H1 (cell line): Measurements from ENCODE around the gene PIGM. TPM values are rescaled to one million over a fixed set of nuclear protein-coding genes. Genes with fewer than 3 reads are reported as not detected.

Source experiments
- CTCF ChIA-PET: fragments of 300-600 bp; sonication (Branson Sonifier 250); formaldehyde crosslinking; loops from one replicate; lab custom pipeline; 2021; ENCODE audit not compliant: partially characterized antibody; lab: Charles Lee
- POLR2A ChIA-PET: fragments of 300-600 bp; sonication (Branson Sonifier 250); formaldehyde crosslinking; loops from one replicate; lab custom pipeline; 2021; ENCODE audit warnings: inconsistent platforms; ENCODE audit not compliant: partially characterized antibody; lab: Charles Lee
- DNase-seq, 2 experiments: peaks; one replicate each; pipeline versions ENCODE4 v3.0.0 to v3.0.0-alpha.2; 2010 to 2022; ENCODE audit warnings: low spot score in 2 of 2, low read depth in 1 of 2, mixed read lengths in 1 of 2
- FAIRE-seq: peaks from 2 replicates; lab custom pipeline; 2011; peaks lifted over from hg19 to GRCh38; lab: Jason Lieb, UNC
- H2AFZ ChIP-seq: 2 replicates; pipeline ENCODE4 v1.8.1; 2012; ENCODE audit warnings: low read length, inconsistent platforms
- H2AK5ac ChIP-seq: 2 replicates; pipeline ENCODE4 v1.6.1; 2013; ENCODE audit warnings: low read depth, low read length
- H2BK120ac ChIP-seq: replicated peaks from 2 replicates; pipeline ENCODE3; 2013; ENCODE audit warnings: low read depth, low read length, inconsistent platforms
- H2BK12ac ChIP-seq: 2 replicates; pipeline ENCODE4 v1.6.1; 2013; ENCODE audit warnings: low read depth, low read length
- H2BK15ac ChIP-seq: 2 replicates; pipeline ENCODE4 v1.6.1; 2013; ENCODE audit warnings: low read length
- H2BK20ac ChIP-seq: 2 replicates; pipeline ENCODE4 v1.6.1; 2013; ENCODE audit warnings: low read length
- H2BK5ac ChIP-seq: 2 replicates; pipeline ENCODE4 v1.6.1; 2013; ENCODE audit warnings: low read depth, low read length
- H3K14ac ChIP-seq: 2 replicates; pipeline ENCODE4 v1.6.1; 2013; ENCODE audit warnings: inconsistent platforms; ENCODE audit not compliant: insufficient read length
- H3K18ac ChIP-seq: 2 replicates; pipeline ENCODE4 v1.6.1; 2013; ENCODE audit warnings: low read length; ENCODE audit errors: extremely low read depth
- H3K23ac ChIP-seq: 2 replicates; pipeline ENCODE4 v1.6.1; 2013; ENCODE audit warnings: inconsistent platforms; ENCODE audit not compliant: insufficient read length
- H3K23me2 ChIP-seq: 2 replicates; pipeline ENCODE4 v1.6.1; 2013; ENCODE audit warnings: low read depth, low read length
- H3K27ac ChIP-seq: 2 replicates; pipeline ENCODE4 v1.6.1; 2011; ENCODE audit warnings: low read depth, low read length, inconsistent platforms
- H3K27me3 ChIP-seq, 4 experiments: replicated peaks in 1 of 4; 1 replicate in 1 of 4; 2 replicates in 3 of 4; pipeline versions ENCODE4 v1.6.1 to v1.8.1; 2011 to 2013; ENCODE audit warnings: low read length in 3 of 4, mild to moderate bottlenecking in 3 of 4, inconsistent platforms in 2 of 4, mixed read lengths in 2 of 4, moderate library complexity in 1 of 4; ENCODE audit not compliant: control insufficient read depth in 3 of 4, insufficient read depth in 3 of 4; ENCODE audit errors: extremely low read depth in 1 of 4
- H3K36me3 ChIP-seq, 4 experiments: 2 replicates each; pipeline versions ENCODE4 v1.6.1 to v1.8.1; 2011 to 2013; ENCODE audit warnings: mild to moderate bottlenecking in 4 of 4, low read length in 3 of 4, moderate library complexity in 2 of 4, control low read depth in 1 of 4, inconsistent platforms in 1 of 4; ENCODE audit not compliant: insufficient read depth in 4 of 4, control insufficient read depth in 2 of 4
- H3K4ac ChIP-seq: replicated peaks from 2 replicates; pipeline ENCODE3; 2013; ENCODE audit warnings: low read length, low read depth, mixed read lengths, inconsistent platforms; ENCODE audit not compliant: insufficient read length
- H3K4me1 ChIP-seq, 4 experiments: replicated peaks in 1 of 4; 1 replicate in 1 of 4; 2 replicates in 3 of 4; pipeline versions ENCODE4 v1.6.1 to v1.8.1; 2011 to 2013; ENCODE audit warnings: low read length in 3 of 4, inconsistent platforms in 2 of 4, mixed read lengths in 1 of 4; ENCODE audit not compliant: insufficient read depth in 4 of 4, control insufficient read depth in 3 of 4
- H3K4me2 ChIP-seq, 2 experiments: 2 replicates each; pipeline versions ENCODE4 v1.6.1 to v1.8.1; 2011 to 2013; ENCODE audit warnings: low read depth in 2 of 2, low read length in 2 of 2, control low read depth in 1 of 2, inconsistent platforms in 1 of 2, mild to moderate bottlenecking in 1 of 2; ENCODE audit not compliant: insufficient read depth in 1 of 2
- H3K4me3 ChIP-seq, 4 experiments: fragments of 200-600, 300-600 bp in 1 of 4; sonication (generic), shearing (Covaris generic), sonication (Bioruptor Twin) in 1 of 4; 2 replicates each; pipeline versions ENCODE4 v1.5.1 to v1.8.1; 2011 to 2016; ENCODE audit warnings: low read length in 4 of 4, low read depth in 3 of 4, control low read depth in 2 of 4, inconsistent platforms in 2 of 4, mild to moderate bottlenecking in 2 of 4, mixed read lengths in 1 of 4, moderate library complexity in 1 of 4; ENCODE audit not compliant: insufficient read depth in 2 of 4; ENCODE audit errors: extremely low read depth in 1 of 4
- H3K56ac ChIP-seq: replicated peaks from 2 replicates; pipeline ENCODE3; 2013; ENCODE audit warnings: low read depth, mild to moderate bottlenecking, mixed read lengths, low read length, inconsistent platforms; ENCODE audit not compliant: insufficient read length
- H3K79me1 ChIP-seq: 2 replicates; pipeline ENCODE4 v1.6.1; 2013; ENCODE audit warnings: low read depth, low read length, control low read depth
- H3K79me2 ChIP-seq, 2 experiments: 2 replicates each; pipeline versions ENCODE4 v1.6.1 to v1.8.1; 2012 to 2013; ENCODE audit warnings: low read length in 2 of 2, mild to moderate bottlenecking in 2 of 2, inconsistent platforms in 1 of 2; ENCODE audit not compliant: insufficient read depth in 2 of 2, control insufficient read depth in 1 of 2
- H3K9ac ChIP-seq, 4 experiments: replicated peaks in 1 of 4; 1 replicate in 1 of 4; 2 replicates in 3 of 4; pipeline versions ENCODE4 v1.6.1 to v1.8.1; 2011 to 2013; ENCODE audit warnings: low read depth in 3 of 4, low read length in 3 of 4, control low read depth in 2 of 4, mild to moderate bottlenecking in 2 of 4, moderate library complexity in 2 of 4, inconsistent platforms in 1 of 4; ENCODE audit errors: extremely low read depth in 1 of 4
- H3K9me3 ChIP-seq, 2 experiments: 2 replicates each; pipeline versions ENCODE4 v1.6.1 to v1.8.1; 2012 to 2013; ENCODE audit warnings: mild to moderate bottlenecking in 2 of 2, moderate library complexity in 2 of 2, control low read depth in 1 of 2, inconsistent platforms in 1 of 2, low read depth in 1 of 2, low read length in 1 of 2, mixed read lengths in 1 of 2; ENCODE audit not compliant: insufficient read depth in 2 of 2
- H4K20me1 ChIP-seq, 2 experiments: replicated peaks in 1 of 2; 2 replicates each; pipeline versions ENCODE3 to v1.8.1; 2011 to 2013; ENCODE audit warnings: inconsistent platforms in 2 of 2, low read length in 2 of 2, mild to moderate bottlenecking in 1 of 2; ENCODE audit not compliant: insufficient read depth in 2 of 2, control insufficient read depth in 1 of 2
- H4K5ac ChIP-seq: 2 replicates; pipeline ENCODE4 v1.6.1; 2013; ENCODE audit warnings: low read length, low read depth, mixed read lengths, inconsistent platforms; ENCODE audit not compliant: insufficient read length
- H4K8ac ChIP-seq: 2 replicates; pipeline ENCODE4 v1.8.0; 2013; ENCODE audit warnings: mild to moderate bottlenecking, moderate library complexity, low read length, inconsistent platforms; ENCODE audit not compliant: insufficient read depth; ENCODE audit errors: extremely low read depth
- H4K91ac ChIP-seq: replicated peaks from 2 replicates; pipeline ENCODE3; 2013; ENCODE audit warnings: low read length, mixed read lengths, inconsistent platforms; ENCODE audit not compliant: insufficient read length
- CHD2 ChIP-seq: IDR thresholded peaks from 2 replicates; pipeline ENCODE4 v1.6.1; 2012; ENCODE audit warnings: low read length, improper control_type of control experiment
- HDAC2 ChIP-seq, 2 experiments: fragments of 300-600 bp in 1 of 2; sonication (generic) in 1 of 2; IDR thresholded peaks; 2 replicates each; pipeline ENCODE4 v1.6.1; 2011 to 2012; ENCODE audit warnings: low read depth in 2 of 2, low read length in 2 of 2, mild to moderate bottlenecking in 2 of 2, moderate library complexity in 2 of 2, borderline replicate concordance in 1 of 2, inconsistent platforms in 1 of 2
- KDM1A ChIP-seq: fragments of 200-600, 300-600 bp; sonication (generic); IDR thresholded peaks from 2 replicates; pipeline ENCODE4 v1.7.1; 2016; ENCODE audit warnings: mild to moderate bottlenecking, low read length, borderline replicate concordance
- KDM4A ChIP-seq: IDR thresholded peaks from one replicate; pipeline ENCODE4 v1.7.1; 2012; ENCODE audit warnings: low read depth, mild to moderate bottlenecking, moderate library complexity, low read length, inconsistent platforms; ENCODE audit not compliant: severe bottlenecking
- RAD21 ChIP-seq, 2 experiments: IDR thresholded peaks in 1 of 2; conservative IDR thresholded peaks in 1 of 2; 2 replicates each; pipeline ENCODE4 v1.6.1; 2011; ENCODE audit warnings: low read depth in 2 of 2, low read length in 2 of 2, improper control_type of control experiment in 1 of 2, inconsistent platforms in 1 of 2, mild to moderate bottlenecking in 1 of 2, moderate library complexity in 1 of 2
- SAP30 ChIP-seq: fragments of 300-600 bp; sonication (generic); IDR thresholded peaks from 2 replicates; pipeline ENCODE4 v1.7.1; 2012; ENCODE audit warnings: low read length, moderate library complexity, mild to moderate bottlenecking, inconsistent platforms; ENCODE audit not compliant: insufficient read depth, insufficient replicate concordance
- SIN3A ChIP-seq, 2 experiments: IDR thresholded peaks in 1 of 2; conservative IDR thresholded peaks in 1 of 2; 2 replicates each; pipeline ENCODE4 v1.6.1; 2011 to 2012; ENCODE audit warnings: low read length in 2 of 2, improper control_type of control experiment in 1 of 2, low read depth in 1 of 2, mild to moderate bottlenecking in 1 of 2
- SP4 ChIP-seq: IDR thresholded peaks from 2 replicates; pipeline ENCODE4 v1.6.1; 2012; ENCODE audit warnings: low read length, inconsistent platforms
- TCF12 ChIP-seq: IDR thresholded peaks from 2 replicates; pipeline ENCODE4 v1.6.1; 2011; ENCODE audit warnings: low read depth, mild to moderate bottlenecking, low read length
- WGBS, 2 experiments: shearing (Covaris generic) in 1 of 2; methylation state at CpG; one replicate each; pipeline versions ENCODE4 v1.1.6 to v1.1.7; 2013 to 2015; ENCODE audit warnings: low lambda C conversion rate in 2 of 2, mixed read lengths in 2 of 2, inconsistent platforms in 1 of 2, low coverage in 1 of 2, missing lambda C conversion rate in 1 of 2; ENCODE audit not compliant: insufficient replicate concordance in 2 of 2, insufficient coverage in 1 of 2, insufficient read length in 1 of 2; ENCODE audit errors: extremely low coverage in 1 of 2, missing lambda C conversion rate in 1 of 2; 5-methylcytosine and 5-hydroxymethylcytosine counted together
- polyA plus RNA-seq, 7 experiments: library from polyadenylated mRNA; depleted of rRNA in 3 of 7; stranded (reverse) in 5 of 7; unstranded in 2 of 7; fragments of >200 nt in 5 of 7; fragments of 200-250 nt in 2 of 7; gene quantifications; 1 replicate in 5 of 7; 2 replicates in 1 of 7; 4 replicates in 1 of 7; pipeline versions ENCODE4 v1.2.1 to v1.2.3, GENCODE V29; 2011 to 2013; ENCODE audit warnings: missing spikeins in 2 of 7, mixed read lengths in 2 of 7
- total RNA-seq: library from RNA; stranded (reverse); fragmentation: NEBNext Ultra II Directional; extraction: Animal tissue kit (Norgen Biotek cat#: 25700); gene quantifications from 2 replicates; pipeline ENCODE4 v1.2.1, GENCODE V29; 2021

PIGM gene
- total and polyA plus RNA-seq, 2 of the 8 experiments (the other 6 are each of a cell fraction or from before 2014, with no cell fraction given), result 5.4 to 6.0 TPM

- WGBS, 2 experiments, result 17% methylated on average over 11 of the region's 11 CpGs; no CpG with 5 or more reads in 1 of the 2 experiments
- peak overlapping the region; percentile 42 to 48 for H3K4me2 ChIP-seq
- TF ChIP-seq KDM1A (0 out of 2 replicates have a peak, but pooled peaks have one; percentile 60), KDM4A (no peak), RAD21 (IDR thresholded peaks at IDR 0.05 in 1 of 2, conservative IDR thresholded peaks at IDR 0.05 in 1 of 2; ENCODE audit: low read depth in 2 of 2, low read length in 2 of 2) (peak; percentile 71 to 80), HDAC2 (IDR thresholded peaks at IDR 0.05; ENCODE audit: borderline replicate concordance in 1 of 2, low read depth in 2 of 2, low read length in 2 of 2) (peak in 1 of 2 experiments; percentile 77; a peak in 2 of 4 replicates), CHD2 (no peak), SP4 (no peak), SIN3A (conservative IDR thresholded peaks at IDR 0.05 in 1 of 2, IDR thresholded peaks at IDR 0.05 in 1 of 2; ENCODE audit: low read depth in 1 of 2, low read length in 2 of 2) (peak in 1 of 2 experiments; percentile 81; a peak in 1 of 4 replicates), SAP30 (peak; percentile 89), TCF12 (peak; percentile 79; the same call in 1 of the 2 replicates)
Measured at GRCh38 chr1:160046494-160047110, 14.8 kb upstream of the PIGM start.

More at GRCh38 chr1:160046494-160047110, 14.8 kb upstream of the PIGM start:
- H2AK5ac ChIP-seq, result no peak overlapping the region
- no peaks in the 10 kb centered on the region for H3K9me3 ChIP-seq
- no peak overlapping the region for H3K9ac ChIP-seq
- H2AFZ ChIP-seq, result peak overlapping the region; percentile 63
- H4K5ac ChIP-seq, result peak overlapping the region; percentile 65
- CTCF ChIA-PET, result interaction anchor here (0.6 to 46.4 kb wide), 31 partner anchors 10 to 558 kb away, joined by 3 to 1874 read pairs (median 4); partner anchors contain the start of genes CFAP45, IGSF8, KCNJ10 and KCNJ9
- no peak overlapping the region; the same call in 1 of the 2 replicates for H4K8ac ChIP-seq
- peak in 1 of 2 experiments; percentile 76 for DNase-seq
- H3K27ac ChIP-seq, result no peak overlapping the region
- H4K20me1 ChIP-seq, result no peaks in the 10 kb centered on the region
- H3K23ac ChIP-seq, result no peak overlapping the region
- no peak overlapping the region for H3K18ac ChIP-seq
- H2BK120ac ChIP-seq, result no peak overlapping the region
- peak; percentile 48 for FAIRE-seq
- no peak overlapping the region for H3K14ac ChIP-seq
- no peak overlapping the region for H3K56ac ChIP-seq
- no peaks in the 10 kb centered on the region for H3K79me1 ChIP-seq
- no peaks in the 10 kb centered on the region for H3K79me2 ChIP-seq
- no peaks in the 10 kb centered on the region; a peak in 1 of 7 replicates for H3K27me3 ChIP-seq
- peaks cover 10 to 24% (median 16%) of the 10 kb centered on the region in 4 experiments for H3K4me1 ChIP-seq
- no peaks in the 10 kb centered on the region for H3K36me3 ChIP-seq
- H2BK12ac ChIP-seq, result no peak overlapping the region
- H3K23me2 ChIP-seq, result no peaks in the 10 kb centered on the region
- peak overlapping the region in 1 of 4 experiments; percentile 14; a peak in 2 of 8 replicates for H3K4me3 ChIP-seq
- H2BK20ac ChIP-seq, result no peak overlapping the region
- POLR2A ChIA-PET, result interaction anchor here (1.0 to 3.4 kb wide), 10 partner anchors 16 to 51 kb away, joined by 3 to 18 read pairs (median 4); partner anchors contain the start of gene PIGM
- H2BK15ac ChIP-seq, result no peak overlapping the region; the same call in 1 of the 2 replicates
- no peak overlapping the region for H3K4ac ChIP-seq
- H2BK5ac ChIP-seq, result no peak overlapping the region
- no peak overlapping the region for H4K91ac ChIP-seq
